Uterus (tissue), 2 donors: ENCODE measurements around the gene UBE2E1.

Experiments used
- POLR2A ChIP-seq, 2 donors: fragments of 450-650 bp; IDR thresholded peaks; one replicate each; pipeline ENCODE4 v1.6.1; 2016; ENCODE audit warnings: antibody characterized with exemption in 2 of 2, mild to moderate bottlenecking in 1 of 2, moderate library complexity in 1 of 2
- TF ChIP-seq, protein P1 (sequence below), 4 experiments: fragments of 200-600 bp in 2 of 4; fragments of 450-650 bp in 2 of 4; sonication (generic) in 2 of 4; IDR thresholded peaks; one replicate each; pipeline ENCODE4 v1.5.1; 2016 to 2019; ENCODE audit warnings: antibody characterized with exemption in 4 of 4, mild to moderate bottlenecking in 2 of 4, moderate library complexity in 1 of 4

DNA sequence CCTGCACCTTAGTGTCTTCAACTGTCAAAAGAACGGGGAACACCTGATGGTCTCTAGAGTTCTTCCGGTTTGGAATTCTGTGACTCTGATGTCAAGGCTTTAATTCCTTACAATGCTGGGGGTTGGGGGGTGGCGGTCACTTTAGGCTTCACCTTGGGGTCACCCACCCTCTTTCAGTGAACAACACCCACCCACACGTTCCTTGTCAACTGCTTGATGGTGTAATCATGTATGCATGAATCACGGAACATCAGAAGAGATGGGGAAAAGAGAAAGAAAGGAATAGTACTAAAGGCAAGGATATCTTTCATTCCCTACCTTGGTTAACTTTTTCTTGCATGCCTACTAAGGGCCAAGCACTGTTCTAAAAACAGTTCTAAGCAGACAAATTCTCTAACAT is 7.3 kb upstream of the UBE2E1 start:
- TF ChIP-seq, protein P1, sequence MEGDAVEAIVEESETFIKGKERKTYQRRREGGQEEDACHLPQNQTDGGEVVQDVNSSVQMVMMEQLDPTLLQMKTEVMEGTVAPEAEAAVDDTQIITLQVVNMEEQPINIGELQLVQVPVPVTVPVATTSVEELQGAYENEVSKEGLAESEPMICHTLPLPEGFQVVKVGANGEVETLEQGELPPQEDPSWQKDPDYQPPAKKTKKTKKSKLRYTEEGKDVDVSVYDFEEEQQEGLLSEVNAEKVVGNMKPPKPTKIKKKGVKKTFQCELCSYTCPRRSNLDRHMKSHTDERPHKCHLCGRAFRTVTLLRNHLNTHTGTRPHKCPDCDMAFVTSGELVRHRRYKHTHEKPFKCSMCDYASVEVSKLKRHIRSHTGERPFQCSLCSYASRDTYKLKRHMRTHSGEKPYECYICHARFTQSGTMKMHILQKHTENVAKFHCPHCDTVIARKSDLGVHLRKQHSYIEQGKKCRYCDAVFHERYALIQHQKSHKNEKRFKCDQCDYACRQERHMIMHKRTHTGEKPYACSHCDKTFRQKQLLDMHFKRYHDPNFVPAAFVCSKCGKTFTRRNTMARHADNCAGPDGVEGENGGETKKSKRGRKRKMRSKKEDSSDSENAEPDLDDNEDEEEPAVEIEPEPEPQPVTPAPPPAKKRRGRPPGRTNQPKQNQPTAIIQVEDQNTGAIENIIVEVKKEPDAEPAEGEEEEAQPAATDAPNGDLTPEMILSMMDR (IDR thresholded peaks at IDR 0.05), result no peak
- TF ChIP-seq POLR2A (IDR thresholded peaks at IDR 0.05), result no peak
